ENCODE measurements around the gene PCK1. TPM values are rescaled to one million over a fixed set of nuclear protein-coding genes. Genes with fewer than 3 reads are reported as not detected.
A peak's percentile ranks its signal among the peaks of the same experiment; 100 is the strongest.

The PCK1 gene
- total RNA-seq, 4 donors from 2014 or later = 395 to 794 (median 739) TPM

DNA sequence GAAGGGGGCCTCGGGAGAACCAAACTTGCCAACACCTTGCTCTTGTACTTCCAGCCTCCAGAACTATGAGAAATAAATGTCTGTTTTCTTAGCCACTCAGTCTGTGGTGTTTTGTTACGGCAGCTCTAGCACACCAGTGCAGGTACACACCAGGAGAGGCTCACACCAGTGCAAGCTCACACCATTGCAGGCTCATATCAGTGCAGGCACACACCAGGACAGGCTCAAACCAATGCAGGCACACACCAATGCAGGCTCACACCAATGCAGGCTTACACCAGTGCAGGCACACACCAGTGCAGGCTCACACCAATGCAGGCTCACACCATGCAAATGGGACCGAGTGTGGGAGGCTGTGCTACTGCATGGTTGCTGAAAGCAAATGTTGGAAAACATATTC, 31.1 kb upstream of the PCK1 start:
- Histone ChIP-seq H3K9me3 (no peaks in the 10 kb centered on the region), H3K36me3 (no peaks in the 10 kb centered on the region), H3K27ac (peak overlapping the region; percentile 81 to 90 (median 88)), H3K4me1 (peaks cover 16 to 52% (median 39%) of the 10 kb centered on the region in 4 donors), H3K27me3 (no peaks in the 10 kb centered on the region), H3K4me3 (no peak overlapping the region)
- intact Hi-C loops (cut with DNase I; ENCODE audit: low total_unique reads) (no loop called here), in situ Hi-C loops (cut with MboI; ENCODE audit: low pct_ligation_motif_present in 1 of 4, low pct_unique_long_range_greater_than_20kb in 1 of 4, low sequenced_read_pairs in 3 of 4) (no loop called here)
- TF ChIP-seq EP300 (IDR thresholded peaks at IDR 0.05; ENCODE audit: low read depth) (no peak), POLR2A (IDR thresholded peaks at IDR 0.05) (no peak), CTCF (IDR thresholded peaks at IDR 0.05) (no peak)
- DNase-seq = no peak
- 72% methylated on average over 3 of the region's 3 CpGs; no CpG with 5 or more reads in 1 of the 2 donors for WGBS, 2 donors (ENCODE audit: low coverage in 1 of 2)

- WGBS, 2 donors (ENCODE audit: low coverage in 1 of 2) = 31 to 36% methylated on average over 3 to 4 of the region's 4 CpGs
- TF ChIP-seq POLR2AphosphoS5 (IDR thresholded peaks at IDR 0.05) (no peak), EP300 (IDR thresholded peaks at IDR 0.05; ENCODE audit: low read depth) (no peak), POLR2A (IDR thresholded peaks at IDR 0.05) (no peak), CTCF (IDR thresholded peaks at IDR 0.05) (no peak)
- intact Hi-C loops (cut with DNase I; ENCODE audit: low total_unique reads) = no loop called here
Measured at GRCh38 chr20:57530327-57530981, 30.5 kb upstream of the PCK1 start.

DNA sequence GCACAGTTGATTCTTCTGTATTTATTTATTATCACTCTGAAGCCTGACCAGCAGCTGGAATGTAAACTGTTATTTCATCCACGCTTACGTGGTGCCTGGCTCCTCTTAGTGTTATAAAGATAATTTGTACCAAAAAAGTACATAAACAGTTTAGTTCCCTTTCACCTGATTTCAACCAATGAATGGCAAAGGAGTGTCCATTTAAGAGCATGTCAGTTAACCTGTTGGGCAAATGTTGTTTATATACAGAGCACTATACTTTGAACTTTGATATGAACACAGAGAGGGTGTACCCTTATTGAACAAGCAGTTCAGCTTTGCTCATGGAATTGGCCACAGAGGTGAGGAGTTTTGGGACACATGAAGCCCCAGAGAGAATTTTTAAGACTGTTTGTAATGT, 28.8 kb upstream of the PCK1 start:
- peak; percentile 48 for DNase-seq

More at GRCh38 chr20:57530327-57530981, 30.5 kb upstream of the PCK1 start:
- H3K27me3 ChIP-seq = no peaks in the 10 kb centered on the region
- DNase-seq = no peak
- H3K4me1 ChIP-seq = peaks cover 16 to 58% (median 42%) of the 10 kb centered on the region in 4 donors
- H3K27ac ChIP-seq = peak overlapping the region; percentile 81 to 90 (median 88)
- no peak overlapping the region for H3K4me3 ChIP-seq
- no peaks in the 10 kb centered on the region for H3K36me3 ChIP-seq
- in situ Hi-C loops (cut with MboI; ENCODE audit: low pct_ligation_motif_present in 1 of 4, low pct_unique_long_range_greater_than_20kb in 1 of 4, low sequenced_read_pairs in 3 of 4) = no loop called here
- H3K9me3 ChIP-seq = no peaks in the 10 kb centered on the region

DNA sequence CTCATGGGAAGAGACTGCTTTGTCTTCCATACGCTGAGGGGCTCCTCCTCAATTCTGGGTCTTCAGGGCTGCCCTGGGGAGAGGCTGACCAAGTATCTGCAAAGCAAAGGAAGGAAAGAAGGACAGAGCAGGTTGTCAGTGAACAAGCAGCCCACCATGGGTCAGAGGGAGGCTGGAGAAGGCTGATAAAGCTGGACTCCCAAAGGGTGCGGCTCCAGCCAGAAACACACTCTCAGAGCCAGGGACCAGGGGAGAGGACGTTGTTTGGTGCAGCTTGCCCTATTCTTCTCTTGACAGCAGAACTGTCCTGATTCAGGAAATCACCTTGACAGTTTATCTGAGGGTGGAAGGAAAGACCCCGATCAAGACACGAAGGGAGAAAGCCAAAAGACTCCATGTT, 25.6 kb upstream of the PCK1 start:
- intact Hi-C loops (cut with DNase I; ENCODE audit: low total_unique reads) (no loop called here), in situ Hi-C loops (cut with MboI; ENCODE audit: low pct_ligation_motif_present in 1 of 4, low pct_unique_long_range_greater_than_20kb in 1 of 4, low sequenced_read_pairs in 3 of 4) (no loop called here)
- Histone ChIP-seq H3K27me3 (no peaks in the 10 kb centered on the region), H3K36me3 (no peaks in the 10 kb centered on the region), H3K4me3 (no peak overlapping the region), H3K9me3 (no peaks in the 10 kb centered on the region), H3K4me1 (peaks cover 16 to 77% (median 38%) of the 10 kb centered on the region in 4 donors), H3K27ac (peak overlapping the region; percentile 23 to 81 (median 71))
- no peak for TF ChIP-seq POLR2A (IDR thresholded peaks at IDR 0.05)
- TF ChIP-seq EP300 (IDR thresholded peaks at IDR 0.05; ENCODE audit: low read depth) = no peak
- TF ChIP-seq CTCF (IDR thresholded peaks at IDR 0.05) = no peak
- TF ChIP-seq POLR2AphosphoS5 (IDR thresholded peaks at IDR 0.05) = no peak
- no peak for DNase-seq
- WGBS, 2 donors (ENCODE audit: low coverage in 1 of 2) = 82% methylated on average over 2 to 5 of the region's 5 CpGs

More for the DNA sequence above, 28.8 kb upstream of the PCK1 start:
- Histone ChIP-seq H3K4me1 (peaks cover 16 to 73% (median 46%) of the 10 kb centered on the region in 4 donors), H3K36me3 (no peaks in the 10 kb centered on the region), H3K27ac (peak overlapping the region; percentile 81 to 90 (median 88)), H3K4me3 (no peak overlapping the region), H3K9me3 (no peaks in the 10 kb centered on the region), H3K27me3 (no peaks in the 10 kb centered on the region)
- TF ChIP-seq POLR2AphosphoS5 (IDR thresholded peaks at IDR 0.05) = peak; percentile 8 to 80 (median 61)
- TF ChIP-seq EP300 (IDR thresholded peaks at IDR 0.05; ENCODE audit: low read depth) = peak; percentile 85
- TF ChIP-seq POLR2A (IDR thresholded peaks at IDR 0.05) = no peak
- in situ Hi-C loops (cut with MboI; ENCODE audit: low pct_ligation_motif_present in 1 of 4, low pct_unique_long_range_greater_than_20kb in 1 of 4, low sequenced_read_pairs in 3 of 4) = no loop called here
- WGBS, 2 donors (ENCODE audit: low coverage in 1 of 2) = 49% methylated on average over 2 of the region's 2 CpGs; no CpG with 5 or more reads in 1 of the 2 donors
- intact Hi-C loops (cut with DNase I; ENCODE audit: low total_unique reads) = no loop called here
